Left lobe of liver (tissue), 2 donors: ENCODE data around the gene PRDM2. TPM values are rescaled to one million over a fixed set of nuclear protein-coding genes. Genes with fewer than 3 reads are reported as not detected.

ENCODE experiments used
- ATAC-seq: fragments of 200-7000 bp; cut with Tn5 transposase; one replicate; pipeline ENCODE4 v1.9.1; 2020; ENCODE audit warnings: mild to moderate bottlenecking, moderate library complexity
- DNase-seq: peaks from one replicate; pipeline ENCODE4 v3.0.0-alpha.2; 2020; ENCODE audit warnings: low spot score
- total RNA-seq: library from RNA; stranded (reverse); gene quantifications from one replicate; pipeline ENCODE4 v1.2.1, GENCODE V29; 2021
- donor health status: DM: no; HTN: no; CAD: no; lungs with moderate emphysema.
- donor health status: DM: no; HTN: yes; CAD: no.

The PRDM2 gene
- total RNA-seq, 1 donor from 2014 or later, result 11.7 TPM

DNA sequence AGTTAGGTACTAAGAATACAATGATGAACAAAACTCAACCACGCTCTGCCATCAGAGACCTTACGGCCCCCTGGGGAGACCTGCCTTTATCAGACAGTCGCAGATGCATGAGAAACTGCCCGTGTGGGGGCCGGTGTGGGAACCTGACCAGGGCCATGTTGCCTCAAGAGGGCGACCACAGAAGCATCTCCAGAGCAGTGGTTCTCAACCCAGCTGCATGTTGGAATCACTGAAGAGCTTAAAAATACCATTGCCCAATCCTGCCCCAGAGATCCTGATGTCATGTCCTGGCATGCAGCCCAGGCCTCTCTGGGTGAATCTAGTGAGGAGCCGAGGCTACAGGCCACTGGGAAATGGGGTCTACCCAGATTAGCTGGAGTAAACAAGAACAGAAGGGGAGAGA lies 108.7 kb downstream of the PRDM2 start:
- peak; percentile 50 for ATAC-seq
- peak; percentile 62 for DNase-seq

DNA sequence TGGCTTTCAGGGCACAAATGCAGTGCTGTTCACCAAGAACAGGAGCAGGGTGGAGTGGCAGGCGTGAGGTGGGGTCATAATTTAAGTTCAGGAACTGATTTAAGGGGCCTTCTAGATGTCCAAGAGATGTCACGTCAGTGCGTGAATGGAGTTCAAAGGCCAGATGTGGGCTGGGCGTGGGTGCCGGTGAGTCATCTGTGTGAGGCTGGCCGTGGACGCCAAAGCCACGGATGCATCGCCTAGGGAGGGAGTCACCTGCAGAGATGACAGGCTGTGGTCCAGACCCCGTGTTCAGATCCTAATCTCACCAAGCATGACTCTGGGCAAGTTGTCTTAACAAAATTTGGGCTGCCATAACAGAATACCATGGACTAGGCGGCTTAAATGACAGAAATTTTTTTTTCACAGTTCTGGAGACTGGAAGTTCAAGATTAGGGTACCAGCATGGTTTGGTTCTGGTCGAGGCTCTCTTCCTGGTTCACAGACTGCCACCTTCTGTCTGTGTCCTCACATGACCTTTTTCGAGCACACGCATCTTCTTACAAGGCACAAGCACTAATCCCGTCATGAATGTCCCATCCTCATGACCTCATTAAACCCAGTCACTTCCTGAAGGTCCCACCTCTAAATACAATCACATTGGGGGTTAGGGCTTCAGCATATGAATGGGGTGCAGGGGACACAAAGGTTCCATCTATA lies 109.6 kb downstream of the PRDM2 start:
- ATAC-seq, result no peak
- no peak for DNase-seq

DNA sequence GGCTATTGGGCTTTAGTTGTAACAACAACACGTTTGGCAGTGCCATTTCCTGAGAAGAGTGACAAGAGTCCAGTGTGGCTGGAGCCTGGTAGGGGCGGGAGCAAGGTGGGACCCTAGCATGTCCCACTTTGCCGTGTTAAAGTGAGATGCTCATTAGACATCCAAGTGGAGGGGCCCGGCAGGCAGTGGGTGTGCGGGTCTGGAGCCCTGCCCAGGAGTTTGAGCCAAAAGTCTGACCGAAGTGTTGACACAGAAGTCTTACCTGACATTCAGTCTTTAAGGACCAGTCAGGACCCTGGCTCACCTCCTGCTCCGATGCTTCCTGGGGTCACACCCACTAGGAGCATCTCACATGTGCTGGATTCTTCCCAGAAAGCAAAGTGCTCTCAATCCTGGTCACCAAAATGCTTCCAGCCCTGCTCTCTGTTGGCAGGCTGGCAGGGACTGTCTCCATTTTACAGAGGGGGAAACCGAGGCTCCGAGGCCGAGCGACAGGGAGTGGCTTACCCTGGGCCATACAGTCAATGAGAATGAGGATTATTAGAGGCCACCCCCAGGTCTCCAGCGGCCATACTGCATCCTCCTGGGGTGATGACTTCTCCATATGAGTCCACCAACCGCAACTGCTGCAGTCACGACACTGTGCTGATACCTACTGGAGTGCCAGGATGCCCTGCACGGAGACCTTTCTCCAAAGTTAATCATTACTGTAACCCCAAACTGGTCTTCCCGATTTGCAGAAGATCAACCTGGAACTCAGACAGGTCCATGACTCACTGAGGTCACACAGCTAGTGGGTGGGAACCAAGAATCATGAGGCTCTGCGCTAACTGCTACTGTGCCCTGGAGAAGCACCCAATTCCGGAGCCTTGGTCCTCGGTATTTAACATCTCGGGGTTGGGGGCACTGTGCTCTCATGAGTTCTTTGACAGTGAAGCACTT lies 112.7 kb downstream of the PRDM2 start:
- ATAC-seq, result peak; percentile 61
- DNase-seq, result no peak

DNA sequence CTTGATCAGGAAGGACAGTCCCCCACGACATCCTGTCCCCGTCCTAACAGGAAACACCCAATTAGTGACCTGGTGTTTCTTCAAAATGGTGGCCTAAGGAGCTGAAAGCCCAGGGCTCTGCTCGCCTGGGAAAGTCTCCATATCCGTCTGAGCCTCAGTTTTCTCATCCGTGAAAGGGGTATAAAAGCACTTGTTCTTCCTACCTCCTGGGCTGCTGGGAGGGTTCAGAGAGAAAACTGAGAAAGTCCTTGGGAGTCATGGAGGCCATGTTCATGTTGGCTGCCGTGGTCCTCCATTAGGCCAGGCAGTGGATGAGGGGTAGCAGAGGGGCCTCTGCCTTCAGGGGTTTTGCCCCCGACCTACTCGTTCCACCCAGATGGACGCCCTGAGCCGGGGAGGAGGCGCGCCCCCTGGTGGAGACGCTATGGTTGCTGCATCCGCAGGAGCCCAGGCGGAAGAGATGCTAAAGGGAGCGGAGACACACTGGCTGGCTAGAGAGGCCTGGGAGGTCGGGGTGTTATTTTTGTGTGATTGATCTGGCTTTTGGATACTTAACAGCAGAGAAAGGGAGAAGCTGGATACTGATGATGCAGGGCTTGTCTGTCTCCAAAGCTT lies 113.5 kb downstream of the PRDM2 start:
- DNase-seq, result no peak
- no peak for ATAC-seq

DNA sequence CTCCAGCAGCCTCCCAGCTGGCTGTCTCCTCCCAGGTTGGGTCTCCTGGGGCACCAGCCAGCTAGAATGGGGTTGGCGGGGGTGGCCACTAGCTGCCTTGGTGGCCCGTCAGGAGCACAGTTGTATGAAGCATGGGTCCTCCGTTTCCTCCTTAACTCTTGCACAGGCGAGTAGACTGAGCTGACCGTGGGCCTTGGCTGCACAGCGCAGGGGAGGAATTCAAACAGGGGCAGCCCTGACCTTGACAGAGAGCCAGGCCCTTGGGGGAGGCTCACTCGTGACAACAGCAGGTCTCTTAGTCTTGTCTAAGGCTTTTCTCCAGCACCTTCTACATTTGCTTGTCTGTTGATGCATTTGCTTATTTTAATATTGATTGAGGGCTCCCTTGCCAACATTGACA lies 114.1 kb downstream of the PRDM2 start:
- DNase-seq (no peak), ATAC-seq (no peak)

DNA sequence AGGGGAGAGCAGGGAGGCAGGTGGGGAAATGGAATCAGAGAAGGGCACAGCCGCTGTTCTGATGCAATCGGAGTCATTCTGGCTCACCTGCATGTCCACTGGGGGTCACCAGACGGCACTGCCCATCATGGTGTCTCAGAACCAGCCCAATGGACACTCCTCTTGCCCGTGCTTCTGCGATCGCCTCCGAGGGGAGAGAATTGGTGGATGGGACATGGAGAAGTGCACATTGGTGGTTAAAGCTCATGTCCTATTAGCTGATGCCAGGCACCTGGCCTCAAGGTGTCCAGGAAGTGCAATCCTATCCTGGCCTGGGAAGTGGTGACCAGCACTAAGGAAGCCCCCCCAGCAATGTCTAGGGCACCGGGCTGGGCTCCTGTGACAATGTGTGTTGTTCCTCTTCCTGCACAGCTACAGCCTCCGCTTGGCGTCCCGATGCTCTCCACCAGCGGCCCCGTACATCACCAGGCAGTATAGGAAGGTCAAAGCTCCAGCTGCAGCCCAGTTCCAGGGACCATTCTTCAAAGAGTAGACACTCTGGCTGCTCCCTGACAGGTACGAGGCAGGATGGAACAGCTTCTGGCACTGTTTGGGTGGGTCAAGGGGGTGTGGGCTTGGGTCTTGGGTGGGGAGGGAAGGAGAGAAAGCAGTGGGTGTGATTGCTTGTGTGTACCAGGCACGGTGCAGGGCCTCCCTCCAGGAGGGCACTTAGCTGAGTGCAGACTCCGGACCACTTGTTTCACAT lies 116.2 kb downstream of the PRDM2 start:
- no peak for ATAC-seq
- no peak for DNase-seq

DNA sequence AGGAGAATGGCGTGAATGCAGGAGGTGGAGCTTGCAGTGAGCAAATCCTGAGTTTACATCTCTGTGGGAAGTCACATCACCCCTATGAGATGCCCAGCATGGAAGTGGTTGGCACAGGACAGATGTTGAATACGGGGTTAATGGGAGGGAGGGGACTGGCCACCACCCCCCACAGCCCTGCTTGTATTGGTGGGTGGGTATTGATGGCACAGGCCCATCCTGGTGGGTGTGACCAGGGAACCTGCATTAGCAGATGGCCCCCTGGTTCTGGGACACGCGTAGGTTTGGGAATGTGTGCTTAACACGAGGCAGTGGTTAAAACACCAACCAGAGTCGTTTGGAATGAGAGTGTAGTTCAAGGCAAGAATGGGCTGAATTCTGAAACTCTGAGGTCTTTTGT lies 117.9 kb downstream of the PRDM2 start:
- DNase-seq (peak; percentile 18), ATAC-seq (no peak)

DNA sequence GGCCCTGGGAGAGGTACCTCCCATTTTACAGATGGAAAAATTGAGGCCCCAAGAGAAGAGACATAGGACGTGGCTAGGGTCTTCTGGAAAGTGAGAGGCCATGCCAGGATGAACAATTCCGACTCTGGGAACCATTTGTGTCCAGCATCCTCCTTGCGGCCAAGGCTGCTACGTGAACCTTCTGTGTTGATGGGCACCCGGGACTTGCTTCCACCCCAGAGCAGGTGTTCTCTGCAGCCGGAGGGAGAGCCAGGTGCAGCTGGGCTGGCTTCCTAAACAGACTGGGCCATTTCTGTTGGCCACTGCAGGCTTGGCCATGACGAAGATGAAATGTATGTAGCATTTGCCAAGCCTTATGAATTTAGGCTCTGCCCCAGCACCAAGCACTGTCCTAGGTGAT lies 118.9 kb downstream of the PRDM2 start:
- DNase-seq (no peak), ATAC-seq (no peak)

DNA sequence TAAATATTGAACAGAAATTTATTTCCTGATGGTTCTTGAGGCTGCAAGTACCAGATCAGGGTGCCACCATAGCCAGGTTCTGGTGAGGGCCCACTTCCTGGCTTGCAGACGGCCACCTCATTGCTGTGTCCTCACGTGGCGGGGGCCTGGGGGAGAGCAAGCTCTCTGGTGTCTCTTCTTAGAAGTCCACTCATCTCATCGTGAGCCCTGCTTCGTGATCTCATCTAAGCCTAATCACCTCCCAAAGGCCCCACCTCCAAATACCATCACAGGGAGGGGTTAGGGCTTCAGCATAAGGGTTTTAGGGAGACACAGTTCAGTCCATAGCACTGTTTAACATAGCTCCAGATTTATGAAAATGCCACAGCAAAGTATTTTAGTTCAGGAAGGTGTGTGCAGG lies 119.7 kb downstream of the PRDM2 start:
- ATAC-seq (no peak), DNase-seq (peak; percentile 27)

DNA sequence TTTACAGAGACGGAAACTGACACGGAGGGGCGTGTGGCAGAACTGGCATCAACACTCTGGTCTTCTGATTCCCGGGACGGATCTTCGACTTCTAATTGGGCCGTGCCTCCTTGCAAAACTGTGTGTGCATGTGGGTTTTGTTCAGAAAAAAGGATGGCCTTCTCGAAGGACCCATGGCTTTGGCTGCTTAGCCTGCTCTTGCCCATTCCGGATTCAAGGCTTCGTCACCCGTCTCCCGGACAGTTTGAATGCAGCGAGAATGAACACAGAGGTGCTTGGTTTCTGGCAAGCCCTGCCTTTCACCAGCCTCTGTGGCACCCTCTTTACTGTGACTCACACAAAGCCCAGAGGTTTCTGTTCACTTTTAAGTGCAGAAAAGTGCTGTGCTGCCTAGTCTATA lies 120.1 kb downstream of the PRDM2 start:
- DNase-seq (peak; percentile 33), ATAC-seq (no peak)

DNA sequence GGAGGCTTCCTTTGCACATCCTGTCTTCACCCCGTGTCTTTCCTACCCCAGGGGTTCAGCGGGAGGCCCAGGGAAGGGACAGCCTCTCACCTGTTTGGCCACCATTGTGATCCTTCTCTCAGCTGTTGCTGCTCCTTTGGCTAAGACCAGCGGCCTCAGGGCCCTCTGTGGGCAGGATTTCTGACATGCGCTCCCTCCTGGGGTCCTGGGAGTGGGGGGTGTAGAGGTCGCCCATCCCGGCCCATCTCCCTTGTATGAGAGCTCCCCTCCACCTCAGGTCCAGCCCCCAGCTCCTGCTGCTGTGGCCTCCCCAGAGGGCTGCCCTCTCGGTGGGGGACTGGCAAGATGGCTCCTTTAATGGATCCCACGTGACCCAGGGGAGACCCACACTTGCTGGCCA lies 120.5 kb downstream of the PRDM2 start:
- DNase-seq (peak; percentile 34), ATAC-seq (no peak)

DNA sequence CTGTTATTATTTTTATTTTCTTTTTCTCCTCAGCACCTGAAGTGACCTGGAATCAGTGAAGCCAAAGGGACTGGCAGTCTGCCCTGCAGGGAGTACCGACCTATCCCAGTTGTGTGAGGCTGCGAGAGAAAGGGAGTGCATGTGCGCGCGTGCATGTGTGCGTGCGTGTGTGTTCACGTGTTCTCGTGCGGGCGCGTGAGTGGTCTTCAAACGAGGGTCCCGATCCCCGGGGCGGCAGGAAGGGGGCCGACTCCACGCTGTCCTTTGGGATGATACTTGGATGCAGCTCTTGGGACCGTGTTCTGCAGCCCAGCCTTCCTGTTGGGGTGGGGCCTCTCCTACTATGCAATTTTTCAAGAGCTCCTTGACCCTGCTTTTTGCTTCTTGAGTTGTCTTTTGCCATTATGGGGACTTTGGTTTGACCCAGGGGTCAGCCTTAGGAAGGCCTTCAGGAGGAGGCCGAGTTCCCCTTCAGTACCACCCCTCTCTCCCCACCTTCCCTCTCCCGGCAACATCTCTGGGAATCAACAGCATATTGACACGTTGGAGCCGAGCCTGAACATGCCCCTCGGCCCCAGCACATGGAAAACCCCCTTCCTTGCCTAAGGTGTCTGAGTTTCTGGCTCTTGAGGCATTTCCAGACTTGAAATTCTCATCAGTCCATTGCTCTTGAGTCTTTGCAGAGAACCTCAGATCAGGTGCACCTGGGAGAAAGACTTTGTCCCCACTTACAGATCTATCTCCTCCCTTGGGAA lies 123.3 kb downstream of the PRDM2 start:
- DNase-seq, result peak; percentile 33
- no peak for ATAC-seq

DNA sequence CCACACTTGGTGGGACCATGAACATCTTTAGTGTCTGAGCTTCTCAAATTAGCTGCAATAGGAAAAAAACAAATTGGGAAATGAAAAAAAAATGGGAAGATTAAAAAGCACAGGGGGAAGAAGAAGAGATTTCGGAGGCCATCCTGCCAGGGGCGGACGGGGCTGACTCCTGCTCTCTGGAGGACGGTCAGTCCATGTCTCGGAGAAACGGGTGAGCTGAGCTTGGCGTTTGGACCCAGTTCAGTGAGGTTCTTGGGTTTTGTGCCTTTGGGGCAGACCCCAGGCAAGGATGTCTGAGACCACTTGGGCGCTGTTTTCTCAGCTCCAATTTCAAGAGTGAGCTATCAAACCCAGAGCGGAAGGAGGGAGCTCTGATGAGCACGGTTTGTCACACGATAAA lies 123.9 kb downstream of the PRDM2 start:
- DNase-seq (no peak), ATAC-seq (no peak)

DNA sequence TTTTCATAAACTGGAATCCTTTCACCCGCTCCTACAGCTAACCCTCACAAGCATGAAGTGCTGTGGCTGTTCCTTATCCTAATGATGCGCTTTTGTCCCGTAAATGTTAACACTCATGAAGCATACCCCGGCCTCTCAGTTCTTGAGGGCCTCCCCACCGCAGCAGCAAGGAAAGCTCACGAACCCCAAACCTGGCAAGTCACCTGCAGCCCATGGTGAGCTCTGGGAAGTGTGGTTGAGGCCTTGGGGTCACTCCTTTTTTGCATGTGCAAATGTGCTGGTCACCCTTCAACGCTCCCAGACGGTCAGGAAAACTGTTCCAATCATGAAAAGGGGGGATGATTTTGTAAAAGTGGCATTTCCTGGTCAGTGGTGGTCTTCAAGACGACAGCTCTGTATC lies 124.6 kb downstream of the PRDM2 start:
- DNase-seq, result no peak
- ATAC-seq, result no peak

DNA sequence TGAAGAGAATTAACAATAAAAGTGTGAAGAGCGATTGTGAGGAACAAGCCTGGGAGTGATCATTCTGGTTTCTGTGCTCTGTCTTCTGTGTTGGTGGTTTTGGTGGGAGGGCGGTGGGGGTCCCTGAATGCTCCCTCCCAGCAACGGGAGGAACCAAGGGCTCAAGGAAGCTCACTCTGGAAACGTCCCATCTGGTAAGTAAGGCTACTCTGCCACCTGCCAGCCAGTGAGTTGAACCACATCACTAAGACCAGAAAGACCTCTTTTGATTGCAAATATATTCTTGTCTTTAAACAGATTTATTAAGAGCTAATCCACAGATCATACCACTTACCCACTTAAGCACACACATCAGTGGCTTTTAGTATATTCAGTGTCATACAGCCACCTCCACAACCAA lies 125.0 kb downstream of the PRDM2 start:
- DNase-seq, result peak; percentile 28
- ATAC-seq, result no peak

DNA sequence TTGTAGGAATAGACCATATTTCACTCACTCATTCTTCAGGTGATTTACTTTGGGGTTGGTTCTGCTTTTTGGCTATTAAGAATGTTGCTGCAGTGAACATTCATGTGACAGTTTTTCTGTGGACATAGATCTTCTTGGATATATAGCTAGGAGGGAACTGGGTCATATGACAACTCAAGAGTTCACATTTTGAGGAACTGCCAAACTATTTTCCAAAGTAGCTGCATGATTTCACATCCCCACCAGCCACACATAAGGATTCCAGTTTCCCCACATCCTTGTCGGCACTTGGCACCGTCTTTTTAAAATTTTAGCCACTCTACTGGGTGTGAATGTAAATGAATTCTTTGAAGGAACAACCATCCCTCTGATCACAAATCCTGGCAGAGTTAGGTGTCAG lies 126.0 kb downstream of the PRDM2 start:
- ATAC-seq (no peak), DNase-seq (no peak)

DNA sequence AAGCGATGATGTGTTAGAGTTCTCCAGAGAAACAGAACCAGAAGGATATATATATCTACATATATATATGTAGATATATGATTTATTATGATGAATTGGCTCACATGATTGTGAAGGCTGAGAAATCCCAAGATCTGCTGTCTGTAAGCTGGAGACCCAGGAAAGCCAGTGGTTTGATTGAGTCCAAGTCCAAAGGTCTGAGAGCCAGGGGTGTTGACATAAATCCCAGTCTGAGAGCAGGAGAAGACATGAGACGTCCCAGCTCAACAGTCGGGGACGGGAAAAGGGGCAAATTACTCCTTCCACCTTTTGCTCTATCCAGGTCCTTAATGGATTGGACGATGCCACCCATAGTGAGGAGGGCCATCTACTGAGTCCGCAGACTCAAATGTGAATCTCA lies 126.6 kb downstream of the PRDM2 start:
- peak; percentile 66 for ATAC-seq
- peak; percentile 37 for DNase-seq

DNA sequence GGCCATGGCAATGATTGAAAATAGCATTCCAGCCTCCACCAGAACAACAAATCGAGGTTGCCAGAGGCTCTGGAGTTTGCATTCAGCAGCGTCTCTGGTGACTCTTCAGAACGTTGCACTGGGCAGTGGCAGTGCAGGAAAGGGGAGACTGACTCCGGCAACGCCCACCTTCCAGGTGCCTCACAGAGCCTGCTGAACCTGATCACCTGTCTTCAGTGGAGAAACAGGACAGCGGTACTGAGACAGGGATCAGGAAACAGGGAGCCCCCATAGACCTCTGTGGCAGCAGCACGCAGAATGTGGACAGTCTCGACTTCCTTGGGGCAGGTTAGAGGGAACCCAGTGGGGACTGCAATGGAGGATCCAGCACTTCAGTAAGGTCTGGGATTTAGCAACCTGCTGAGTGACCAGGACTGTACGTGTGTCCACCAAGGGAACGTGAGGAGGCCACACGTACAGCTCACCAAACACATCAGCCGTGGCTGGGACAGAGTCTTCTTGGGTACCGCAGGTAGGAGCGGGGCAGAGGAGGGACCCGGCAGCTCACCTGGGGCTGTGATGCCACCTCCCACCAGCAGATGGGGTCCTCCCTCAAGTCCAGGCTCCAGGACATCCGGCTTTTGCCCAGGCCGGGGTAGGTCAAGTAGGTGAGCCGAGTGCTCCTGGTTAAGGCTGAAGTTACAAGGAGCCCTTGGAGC lies 128.6 kb downstream of the PRDM2 start:
- DNase-seq (peak; percentile 46), ATAC-seq (peak; percentile 79)

DNA sequence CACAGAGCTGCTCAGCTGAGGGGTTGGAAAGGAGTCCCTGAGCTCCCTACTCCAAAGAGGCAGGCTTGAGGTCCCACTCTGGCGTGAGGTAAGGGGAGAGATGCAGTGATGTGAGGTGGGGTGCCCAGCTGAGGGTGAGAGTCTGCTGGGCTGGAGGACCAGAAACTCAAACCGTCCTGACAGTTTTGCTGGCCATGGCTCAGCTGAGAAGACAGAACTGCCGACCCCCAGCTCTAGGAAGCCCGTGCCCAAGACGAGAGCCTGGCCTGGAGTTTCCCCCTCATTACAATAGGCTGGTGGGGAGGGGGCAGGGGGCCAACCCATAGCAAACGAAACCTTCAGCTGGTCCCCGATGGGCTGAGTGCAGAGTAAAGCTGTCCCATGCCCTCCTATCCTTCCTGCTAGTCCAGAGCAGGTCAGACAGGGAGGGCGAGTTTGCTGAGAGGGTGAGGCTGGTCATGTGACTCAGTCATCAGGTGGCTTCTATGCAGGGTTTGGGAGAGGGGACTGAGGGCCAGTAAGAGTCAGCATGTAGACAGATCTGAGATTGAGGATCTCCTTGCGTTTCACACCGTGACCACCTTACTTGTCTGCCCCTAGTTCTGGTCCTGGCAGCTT lies 129.3 kb downstream of the PRDM2 start:
- peak; percentile 36 for DNase-seq
- peak; percentile 12 for ATAC-seq
